ENCODE data around the gene CORO2A. TPM values are rescaled to one million over a fixed set of nuclear protein-coding genes. Genes with fewer than 3 reads are reported as not detected.

The CORO2A gene
- total and polyA plus RNA-seq, 2 of the 4 experiments (the other 2 are of a cell fraction), result 1.9 to 2.2 TPM

DNA sequence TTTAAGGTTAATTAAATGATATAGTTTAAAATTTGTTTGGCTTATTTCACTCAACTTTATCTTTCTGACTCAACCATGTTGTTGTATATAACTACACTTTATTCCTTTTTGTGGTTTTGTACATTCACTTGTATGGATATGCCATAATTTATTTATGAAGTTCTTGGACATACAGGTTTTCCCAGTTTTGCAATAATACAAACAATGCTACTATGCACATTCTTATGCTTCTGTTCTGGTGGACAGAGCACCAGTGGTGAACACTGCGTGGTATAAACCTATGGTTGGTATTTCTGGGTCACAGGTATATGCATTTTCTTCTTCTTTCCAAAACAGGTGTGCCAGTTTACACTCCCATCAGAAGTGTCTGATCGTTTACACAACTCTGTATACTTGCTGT is 37.8 kb downstream of the CORO2A start:
- H3K56ac ChIP-seq (ENCODE audit: extremely low read depth, insufficient read depth, low read length), result no peak overlapping the region
- ATAC-seq (ENCODE audit: low read depth) (no peak), DNase-seq (no peak)
- H4K91ac ChIP-seq (ENCODE audit: insufficient read depth, low read depth, low read length), result no peak overlapping the region
- no peak overlapping the region for H3K27ac ChIP-seq (ENCODE audit: insufficient read depth, low read length)
- no peak overlapping the region for H2AK5ac ChIP-seq (ENCODE audit: low read depth, low read length)
- H3K9me1 ChIP-seq (ENCODE audit: insufficient read depth, low read length), result no peaks in the 10 kb centered on the region
- H2BK120ac ChIP-seq (ENCODE audit: low read depth, low read length), result no peak overlapping the region
- no CpG with 5 or more reads among the region's 2 CpGs for WGBS, 2 experiments (ENCODE audit: extremely low coverage in 2 of 2, insufficient read length in 1 of 2)
- no peak overlapping the region for H3K4me2 ChIP-seq (ENCODE audit: low read depth, low read length)
- BruUV-seq (replicated peaks), result no TSS peak
- CTCF ChIA-PET, result no interaction called here
- H3K23ac ChIP-seq (ENCODE audit: low read depth, low read length), result no peak overlapping the region
- no peak overlapping the region for H2AFZ ChIP-seq (replicated peaks; ENCODE audit: low read length, poor library complexity)
- H4K8ac ChIP-seq (ENCODE audit: low read depth in 2 of 2, low read length in 2 of 2), result no peak overlapping the region
- H3K4ac ChIP-seq (ENCODE audit: low read depth, low read length), result no peak overlapping the region
- no peak overlapping the region for H2BK5ac ChIP-seq (ENCODE audit: low read depth, low read length, poor library complexity, severe bottlenecking)
- in situ Hi-C loops (cut with MboI; ENCODE audit: low sequenced_read_pairs) (no loop called here), intact Hi-C loops (cut with micrococcal nuclease) (no loop called here), dilution Hi-C loops (cut with HindIII; ENCODE audit: low sequenced_read_pairs, unreplicated experiment) (no loop called here)
- H4K5ac ChIP-seq (ENCODE audit: low read depth, low read length), result no peak overlapping the region
- H3K36me3 ChIP-seq (ENCODE audit: control insufficient read depth, insufficient read depth, low read length), result no peaks in the 10 kb centered on the region
- POLR2A ChIA-PET (ENCODE audit: unreplicated experiment), result no interaction called here
- no peaks in the 10 kb centered on the region for H4K20me1 ChIP-seq (ENCODE audit: insufficient read depth, low read length)
- no peaks in the 10 kb centered on the region for H3K79me1 ChIP-seq (ENCODE audit: low read depth in 1 of 2, low read length in 2 of 2)
- no peak overlapping the region for H3K4me3 ChIP-seq (ENCODE audit: insufficient read depth, low read depth, low read length)
- H3K14ac ChIP-seq (replicated peaks; ENCODE audit: low read depth, low read length), result no peak overlapping the region
- H3K18ac ChIP-seq (ENCODE audit: low read depth, low read length), result no peak overlapping the region
- no peak overlapping the region for H2AK9ac ChIP-seq (replicated peaks; ENCODE audit: low read depth, low read length, poor library complexity)
- no peak overlapping the region for H2BK15ac ChIP-seq (ENCODE audit: low read depth, low read length)
- TF ChIP-seq RCOR1 (IDR thresholded peaks at IDR 0.05; ENCODE audit: insufficient replicate concordance, low read length) (no peak), MAZ (IDR thresholded peaks at IDR 0.05; ENCODE audit: borderline replicate concordance, low read depth, low read length) (no peak), MXI1 (IDR thresholded peaks at IDR 0.05; ENCODE audit: borderline replicate concordance, low read depth, low read length) (no peak), BHLHE40 (IDR thresholded peaks at IDR 0.05; ENCODE audit: low read depth, low read length) (no peak), NFE2L2 (IDR thresholded peaks at IDR 0.05; ENCODE audit: low read depth, low read length) (no peak), MAFK (IDR thresholded peaks at IDR 0.05; ENCODE audit: low read depth, low read length) (no peak), RAD21 (IDR thresholded peaks at IDR 0.05; ENCODE audit: low read length) (no peak), POLR2A (IDR thresholded peaks at IDR 0.05; ENCODE audit: low read depth, low read length) (no peak), CHD1 (IDR thresholded peaks at IDR 0.05; ENCODE audit: low read depth, low read length) (no peak), RFX5 (IDR thresholded peaks at IDR 0.05; ENCODE audit: low read depth, low read length) (no peak), FOS (IDR thresholded peaks at IDR 0.05; ENCODE audit: low read depth, low read length) (no peak), SMC3 (IDR thresholded peaks at IDR 0.05; ENCODE audit: low read depth, low read length) (no peak), CEBPB (IDR thresholded peaks at IDR 0.05; ENCODE audit: low read depth, low read length) (no peak)
- TF ChIP-seq, protein P1, sequence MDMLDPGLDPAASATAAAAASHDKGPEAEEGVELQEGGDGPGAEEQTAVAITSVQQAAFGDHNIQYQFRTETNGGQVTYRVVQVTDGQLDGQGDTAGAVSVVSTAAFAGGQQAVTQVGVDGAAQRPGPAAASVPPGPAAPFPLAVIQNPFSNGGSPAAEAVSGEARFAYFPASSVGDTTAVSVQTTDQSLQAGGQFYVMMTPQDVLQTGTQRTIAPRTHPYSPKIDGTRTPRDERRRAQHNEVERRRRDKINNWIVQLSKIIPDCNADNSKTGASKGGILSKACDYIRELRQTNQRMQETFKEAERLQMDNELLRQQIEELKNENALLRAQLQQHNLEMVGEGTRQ (IDR thresholded peaks at IDR 0.05; ENCODE audit: low read depth, low read length), result no peak
- TF ChIP-seq, protein P2, sequence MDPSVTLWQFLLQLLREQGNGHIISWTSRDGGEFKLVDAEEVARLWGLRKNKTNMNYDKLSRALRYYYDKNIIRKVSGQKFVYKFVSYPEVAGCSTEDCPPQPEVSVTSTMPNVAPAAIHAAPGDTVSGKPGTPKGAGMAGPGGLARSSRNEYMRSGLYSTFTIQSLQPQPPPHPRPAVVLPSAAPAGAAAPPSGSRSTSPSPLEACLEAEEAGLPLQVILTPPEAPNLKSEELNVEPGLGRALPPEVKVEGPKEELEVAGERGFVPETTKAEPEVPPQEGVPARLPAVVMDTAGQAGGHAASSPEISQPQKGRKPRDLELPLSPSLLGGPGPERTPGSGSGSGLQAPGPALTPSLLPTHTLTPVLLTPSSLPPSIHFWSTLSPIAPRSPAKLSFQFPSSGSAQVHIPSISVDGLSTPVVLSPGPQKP (IDR thresholded peaks at IDR 0.05; ENCODE audit: borderline replicate concordance, low read depth, low read length), result no peak
- TF ChIP-seq, protein P3, sequence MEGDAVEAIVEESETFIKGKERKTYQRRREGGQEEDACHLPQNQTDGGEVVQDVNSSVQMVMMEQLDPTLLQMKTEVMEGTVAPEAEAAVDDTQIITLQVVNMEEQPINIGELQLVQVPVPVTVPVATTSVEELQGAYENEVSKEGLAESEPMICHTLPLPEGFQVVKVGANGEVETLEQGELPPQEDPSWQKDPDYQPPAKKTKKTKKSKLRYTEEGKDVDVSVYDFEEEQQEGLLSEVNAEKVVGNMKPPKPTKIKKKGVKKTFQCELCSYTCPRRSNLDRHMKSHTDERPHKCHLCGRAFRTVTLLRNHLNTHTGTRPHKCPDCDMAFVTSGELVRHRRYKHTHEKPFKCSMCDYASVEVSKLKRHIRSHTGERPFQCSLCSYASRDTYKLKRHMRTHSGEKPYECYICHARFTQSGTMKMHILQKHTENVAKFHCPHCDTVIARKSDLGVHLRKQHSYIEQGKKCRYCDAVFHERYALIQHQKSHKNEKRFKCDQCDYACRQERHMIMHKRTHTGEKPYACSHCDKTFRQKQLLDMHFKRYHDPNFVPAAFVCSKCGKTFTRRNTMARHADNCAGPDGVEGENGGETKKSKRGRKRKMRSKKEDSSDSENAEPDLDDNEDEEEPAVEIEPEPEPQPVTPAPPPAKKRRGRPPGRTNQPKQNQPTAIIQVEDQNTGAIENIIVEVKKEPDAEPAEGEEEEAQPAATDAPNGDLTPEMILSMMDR (conservative IDR thresholded peaks at IDR 0.05; ENCODE audit: low read depth, low read length), result no peak
- H3K4me1 ChIP-seq (ENCODE audit: control insufficient read depth, insufficient read depth, low read length), result no peaks in the 10 kb centered on the region
- H3K9me3 ChIP-seq (ENCODE audit: control insufficient read depth, insufficient read depth, low read length), result no peaks in the 10 kb centered on the region
- H3K9ac ChIP-seq (ENCODE audit: low read depth, low read length), result no peak overlapping the region
- no peak overlapping the region for H2BK20ac ChIP-seq (ENCODE audit: low read depth, low read length)
- H3K27me3 ChIP-seq (ENCODE audit: control insufficient read depth, insufficient read depth, low read length), result peaks cover 5% of the 10 kb centered on the region; the same call in 1 of the 2 replicates

Data from IMR-90 (cell line).